ENCODE results near the gene SLC24A5. TPM values are rescaled to one million over a fixed set of nuclear protein-coding genes. Genes with fewer than 3 reads are reported as not detected.
A peak's percentile ranks its signal among the peaks of the same experiment; 100 is the strongest.

The SLC24A5 gene
- total RNA-seq, 1 donor from 2014 or later, result not detected

- DNase-seq, result no peak
- intact Hi-C loops (cut with micrococcal nuclease), result no loop called here
- TF ChIP-seq CTCF (IDR thresholded peaks at IDR 0.05; ENCODE audit: borderline replicate concordance), result no peak
- no peaks in the 10 kb centered on the region for H3K4me1 ChIP-seq
- H3K27me3 ChIP-seq (ENCODE audit: low read depth), result peaks cover 7% of the 10 kb centered on the region
- no peaks in the 10 kb centered on the region for H3K36me3 ChIP-seq
- H3K9me3 ChIP-seq (replicated peaks), result no peaks in the 10 kb centered on the region
- no peak overlapping the region for H3K27ac ChIP-seq (replicated peaks)
- no peak overlapping the region for H3K4me3 ChIP-seq
Measured at GRCh38 chr15:48126667-48127355, 6.0 kb downstream of the SLC24A5 start.

GRCh38 chr15:48131324-48131723, 10.5 kb downstream of the SLC24A5 start:
- Histone ChIP-seq H3K27ac (replicated peaks) (no peak overlapping the region), H3K4me3 (no peak overlapping the region), H3K27me3 (ENCODE audit: low read depth) (no peaks in the 10 kb centered on the region), H3K9me3 (replicated peaks) (no peaks in the 10 kb centered on the region), H3K36me3 (no peaks in the 10 kb centered on the region), H3K4me1 (no peaks in the 10 kb centered on the region)
- no peak for TF ChIP-seq CTCF (IDR thresholded peaks at IDR 0.05; ENCODE audit: borderline replicate concordance)
- no peak for DNase-seq
- intact Hi-C loops (cut with micrococcal nuclease), result no loop called here

- H3K9me3 ChIP-seq (replicated peaks), result no peaks in the 10 kb centered on the region
- no peaks in the 10 kb centered on the region for H3K27me3 ChIP-seq (ENCODE audit: low read depth)
- no peak overlapping the region for H3K4me3 ChIP-seq
- no peak overlapping the region for H3K27ac ChIP-seq (replicated peaks)
- intact Hi-C loops (cut with micrococcal nuclease), result no loop called here
- TF ChIP-seq CTCF (IDR thresholded peaks at IDR 0.05; ENCODE audit: borderline replicate concordance), result no peak
- DNase-seq, result no peak
- H3K36me3 ChIP-seq, result no peaks in the 10 kb centered on the region
- H3K4me1 ChIP-seq, result no peaks in the 10 kb centered on the region
Measured at GRCh38 chr15:48132874-48133273, 12.1 kb downstream of the SLC24A5 start.

GRCh38 chr15:48143856-48144255, 23.1 kb downstream of the SLC24A5 start:
- H3K9me3 ChIP-seq (replicated peaks), result no peaks in the 10 kb centered on the region
- DNase-seq, result no peak
- no peak for TF ChIP-seq CTCF (IDR thresholded peaks at IDR 0.05; ENCODE audit: borderline replicate concordance)
- intact Hi-C loops (cut with micrococcal nuclease), result no loop called here
- no peaks in the 10 kb centered on the region for H3K27me3 ChIP-seq (ENCODE audit: low read depth)
- peaks cover 14% of the 10 kb centered on the region for H3K4me1 ChIP-seq
- H3K27ac ChIP-seq (replicated peaks), result peak overlapping the region; percentile 21
- peak overlapping the region; percentile 5 for H3K4me3 ChIP-seq
- H3K36me3 ChIP-seq, result no peaks in the 10 kb centered on the region

GRCh38 chr15:48144889-48145288, 24.1 kb downstream of the SLC24A5 start:
- no peaks in the 10 kb centered on the region for H3K27me3 ChIP-seq (ENCODE audit: low read depth)
- peaks cover 14% of the 10 kb centered on the region for H3K4me1 ChIP-seq
- H3K36me3 ChIP-seq, result no peaks in the 10 kb centered on the region
- H3K4me3 ChIP-seq, result no peak overlapping the region
- no peaks in the 10 kb centered on the region for H3K9me3 ChIP-seq (replicated peaks)
- DNase-seq, result no peak
- no peak for TF ChIP-seq CTCF (IDR thresholded peaks at IDR 0.05; ENCODE audit: borderline replicate concordance)
- intact Hi-C loops (cut with micrococcal nuclease), result no loop called here
- H3K27ac ChIP-seq (replicated peaks), result peak overlapping the region; percentile 21

Measured in left ventricle myocardium inferior (tissue), 1 donor.